ENCODE data around the gene NODAL.

NODAL gene

DNA sequence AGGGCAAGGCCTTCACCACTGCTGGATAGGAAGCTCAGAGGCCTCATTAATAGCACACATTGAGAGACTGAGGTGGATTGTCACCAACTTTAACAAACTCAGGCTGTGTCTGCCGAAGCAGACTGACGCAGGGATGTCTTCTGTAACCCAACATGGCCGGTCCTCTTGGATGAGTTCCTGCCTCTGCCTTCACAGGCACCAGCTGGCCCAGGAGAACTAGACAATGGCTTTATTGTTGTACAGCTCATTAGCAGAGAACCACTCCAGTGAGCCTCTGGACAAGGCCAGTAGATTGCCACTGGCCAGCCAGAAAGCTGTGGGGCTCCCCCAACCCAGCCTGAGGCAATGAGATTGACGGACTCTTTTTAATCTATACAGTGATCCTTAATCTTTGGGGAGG, 9.4 kb downstream of the NODAL start:
- POLR2A ChIA-PET, result interaction anchor here (1.1 kb wide), 1 partner anchor 11 kb away, joined by 3 read pairs; no protein-coding TSS in a partner anchor
- TF ChIP-seq, protein P1, sequence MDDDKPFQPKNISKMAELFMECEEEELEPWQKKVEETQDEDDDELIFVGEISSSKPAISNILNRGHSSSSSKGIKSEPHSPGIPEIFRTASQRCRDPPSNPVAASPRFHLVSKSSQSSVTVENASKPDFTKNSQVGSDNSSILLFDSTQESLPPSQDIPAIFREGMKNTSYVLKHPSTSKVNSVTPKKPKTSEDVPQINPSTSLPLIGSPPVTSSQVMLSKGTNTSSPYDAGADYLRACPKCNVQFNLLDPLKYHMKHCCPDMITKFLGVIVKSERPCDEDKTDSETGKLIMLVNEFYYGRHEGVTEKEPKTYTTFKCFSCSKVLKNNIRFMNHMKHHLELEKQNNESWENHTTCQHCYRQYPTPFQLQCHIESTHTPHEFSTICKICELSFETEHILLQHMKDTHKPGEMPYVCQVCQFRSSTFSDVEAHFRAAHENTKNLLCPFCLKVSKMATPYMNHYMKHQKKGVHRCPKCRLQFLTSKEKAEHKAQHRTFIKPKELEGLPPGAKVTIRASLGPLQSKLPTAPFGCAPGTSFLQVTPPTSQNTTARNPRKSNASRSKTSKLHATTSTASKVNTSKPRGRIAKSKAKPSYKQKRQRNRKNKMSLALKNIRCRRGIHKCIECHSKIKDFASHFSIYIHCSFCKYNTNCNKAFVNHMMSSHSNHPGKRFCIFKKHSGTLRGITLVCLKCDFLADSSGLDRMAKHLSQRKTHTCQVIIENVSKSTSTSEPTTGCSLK (tag by site-specific recombination; IDR thresholded peaks at IDR 0.05), result no peak
- TF ChIP-seq, protein P2, sequence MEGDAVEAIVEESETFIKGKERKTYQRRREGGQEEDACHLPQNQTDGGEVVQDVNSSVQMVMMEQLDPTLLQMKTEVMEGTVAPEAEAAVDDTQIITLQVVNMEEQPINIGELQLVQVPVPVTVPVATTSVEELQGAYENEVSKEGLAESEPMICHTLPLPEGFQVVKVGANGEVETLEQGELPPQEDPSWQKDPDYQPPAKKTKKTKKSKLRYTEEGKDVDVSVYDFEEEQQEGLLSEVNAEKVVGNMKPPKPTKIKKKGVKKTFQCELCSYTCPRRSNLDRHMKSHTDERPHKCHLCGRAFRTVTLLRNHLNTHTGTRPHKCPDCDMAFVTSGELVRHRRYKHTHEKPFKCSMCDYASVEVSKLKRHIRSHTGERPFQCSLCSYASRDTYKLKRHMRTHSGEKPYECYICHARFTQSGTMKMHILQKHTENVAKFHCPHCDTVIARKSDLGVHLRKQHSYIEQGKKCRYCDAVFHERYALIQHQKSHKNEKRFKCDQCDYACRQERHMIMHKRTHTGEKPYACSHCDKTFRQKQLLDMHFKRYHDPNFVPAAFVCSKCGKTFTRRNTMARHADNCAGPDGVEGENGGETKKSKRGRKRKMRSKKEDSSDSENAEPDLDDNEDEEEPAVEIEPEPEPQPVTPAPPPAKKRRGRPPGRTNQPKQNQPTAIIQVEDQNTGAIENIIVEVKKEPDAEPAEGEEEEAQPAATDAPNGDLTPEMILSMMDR (tag by site-specific recombination; IDR thresholded peaks at IDR 0.05), result no peak
- TF ChIP-seq, protein P3, sequence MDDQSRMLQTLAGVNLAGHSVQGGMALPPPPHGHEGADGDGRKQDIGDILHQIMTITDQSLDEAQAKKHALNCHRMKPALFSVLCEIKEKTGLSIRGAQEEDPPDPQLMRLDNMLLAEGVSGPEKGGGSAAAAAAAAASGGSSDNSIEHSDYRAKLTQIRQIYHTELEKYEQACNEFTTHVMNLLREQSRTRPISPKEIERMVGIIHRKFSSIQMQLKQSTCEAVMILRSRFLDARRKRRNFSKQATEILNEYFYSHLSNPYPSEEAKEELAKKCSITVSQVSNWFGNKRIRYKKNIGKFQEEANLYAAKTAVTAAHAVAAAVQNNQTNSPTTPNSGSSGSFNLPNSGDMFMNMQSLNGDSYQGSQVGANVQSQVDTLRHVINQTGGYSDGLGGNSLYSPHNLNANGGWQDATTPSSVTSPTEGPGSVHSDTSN (CRISPR knock-in tag; IDR thresholded peaks at IDR 0.05), result no peak
- no peak for TF ChIP-seq ZEB2 (tag by site-specific recombination; IDR thresholded peaks at IDR 0.05)
- TF ChIP-seq ZNF302 (tag by site-specific recombination; IDR thresholded peaks at IDR 0.05; ENCODE audit: low read depth), result no peak
- TF ChIP-seq ZNF121 (tag by site-specific recombination; IDR thresholded peaks at IDR 0.05), result no peak
- TF ChIP-seq ZNF776 (tag by site-specific recombination; IDR thresholded peaks at IDR 0.05; ENCODE audit: borderline replicate concordance), result no peak
- no peak for TF ChIP-seq ZNF623 (tag by site-specific recombination; IDR thresholded peaks at IDR 0.05)
- TF ChIP-seq ZNF558 (tag by site-specific recombination; IDR thresholded peaks at IDR 0.05), result no peak
- TF ChIP-seq ZNF473 (tag by site-specific recombination; IDR thresholded peaks at IDR 0.05), result no peak
- no peak for TF ChIP-seq ZBTB21 (tag by site-specific recombination; IDR thresholded peaks at IDR 0.05)
- no peak for TF ChIP-seq MEIS1 (CRISPR knock-in tag; IDR thresholded peaks at IDR 0.05; ENCODE audit: borderline replicate concordance)
- no peak for TF ChIP-seq ZNF146 (tag by site-specific recombination; IDR thresholded peaks at IDR 0.05)
- TF ChIP-seq HOXD13 (CRISPR knock-in tag; IDR thresholded peaks at IDR 0.05; ENCODE audit: borderline replicate concordance), result no peak
- no peak for TF ChIP-seq KLF8 (tag by site-specific recombination; IDR thresholded peaks at IDR 0.05)
- TF ChIP-seq, protein P4, sequence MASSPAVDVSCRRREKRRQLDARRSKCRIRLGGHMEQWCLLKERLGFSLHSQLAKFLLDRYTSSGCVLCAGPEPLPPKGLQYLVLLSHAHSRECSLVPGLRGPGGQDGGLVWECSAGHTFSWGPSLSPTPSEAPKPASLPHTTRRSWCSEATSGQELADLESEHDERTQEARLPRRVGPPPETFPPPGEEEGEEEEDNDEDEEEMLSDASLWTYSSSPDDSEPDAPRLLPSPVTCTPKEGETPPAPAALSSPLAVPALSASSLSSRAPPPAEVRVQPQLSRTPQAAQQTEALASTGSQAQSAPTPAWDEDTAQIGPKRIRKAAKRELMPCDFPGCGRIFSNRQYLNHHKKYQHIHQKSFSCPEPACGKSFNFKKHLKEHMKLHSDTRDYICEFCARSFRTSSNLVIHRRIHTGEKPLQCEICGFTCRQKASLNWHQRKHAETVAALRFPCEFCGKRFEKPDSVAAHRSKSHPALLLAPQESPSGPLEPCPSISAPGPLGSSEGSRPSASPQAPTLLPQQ (tag by site-specific recombination; IDR thresholded peaks at IDR 0.05), result no peak
- no peak overlapping the region for H3K27ac ChIP-seq (ENCODE audit: extremely low read depth, low read depth, low read length)
- no peaks in the 10 kb centered on the region for H3K4me1 ChIP-seq (ENCODE audit: control insufficient read depth, insufficient read depth, low read length)
- CTCF ChIA-PET, result interaction anchor here (3.5 kb wide), 1 partner anchor 29 kb away, joined by 17 read pairs; no protein-coding TSS in a partner anchor
- H3K4me3 ChIP-seq (ENCODE audit: low read depth, low read length), result no peak overlapping the region
- H3K9me3 ChIP-seq (ENCODE audit: control insufficient read depth, insufficient read depth, low read depth, low read length), result no peaks in the 10 kb centered on the region
- H3K36me3 ChIP-seq (ENCODE audit: control insufficient read depth in 2 of 2, insufficient read depth in 1 of 2, low read length in 2 of 2), result peaks cover 3 to 32% of the 10 kb centered on the region in 2 experiments; a peak in 2 of 3 replicates

DNA sequence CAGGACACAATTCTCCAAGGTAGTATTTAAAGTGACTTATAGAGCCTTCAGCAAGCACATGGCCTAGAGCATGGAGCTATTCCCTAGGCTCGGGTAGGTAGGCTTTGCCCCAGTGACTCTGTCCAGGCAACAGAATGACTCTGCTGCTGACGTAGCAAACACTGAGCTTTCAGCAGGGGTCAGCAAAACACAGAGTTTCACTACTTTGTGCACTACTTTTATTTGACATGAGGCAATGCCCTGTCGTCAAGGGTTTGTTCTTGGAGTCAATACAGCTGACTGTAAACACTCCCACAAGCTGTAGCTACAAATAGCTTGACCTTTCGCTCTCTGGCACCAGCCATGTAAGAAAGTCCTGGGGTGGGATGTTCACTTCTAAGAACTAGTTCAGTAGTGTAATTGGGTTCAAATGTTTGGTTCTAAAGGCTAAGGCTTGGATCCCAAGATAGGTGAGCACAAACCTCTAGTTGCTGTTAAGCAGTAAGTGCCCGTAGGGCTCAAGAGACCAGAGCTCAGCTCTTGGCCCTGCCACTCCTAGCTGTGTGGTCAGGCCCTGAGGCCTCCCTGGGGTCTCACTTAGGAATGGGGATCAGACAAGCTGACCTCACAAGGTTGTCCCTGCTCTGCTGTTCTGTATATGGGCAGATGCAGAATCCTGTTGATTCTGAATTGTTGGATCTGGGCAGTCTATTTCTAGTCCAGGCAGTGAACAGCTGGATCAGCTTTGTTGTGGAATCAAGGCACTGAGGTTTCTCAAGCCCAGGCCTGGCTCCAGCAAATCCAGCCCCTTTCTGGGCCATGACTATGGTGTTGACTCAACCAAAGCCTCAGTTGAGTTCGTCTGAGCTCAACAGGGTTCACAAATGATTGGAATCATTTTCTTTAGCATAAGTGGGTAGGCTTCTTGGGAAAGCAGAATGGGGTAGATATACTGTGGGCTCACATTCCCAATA, 10.7 kb downstream of the NODAL start:
- ChIA-PET CTCF (interaction anchor here (1.1 to 3.5 kb wide), 3 partner anchors 25 to 106 kb away, joined by 3 to 17 read pairs (median 4); no protein-coding TSS in a partner anchor), POLR2A (interaction anchor here (1.0 to 1.5 kb wide), 3 partner anchors 12 to 27 kb away, joined by 3 to 4 read pairs (median 3); partner anchors contain the start of gene EIF4EBP2)
- H3K4me3 ChIP-seq (ENCODE audit: low read depth, low read length), result no peak overlapping the region
- H3K27ac ChIP-seq (ENCODE audit: extremely low read depth, low read depth, low read length), result no peak overlapping the region
- no peaks in the 10 kb centered on the region for H3K4me1 ChIP-seq (ENCODE audit: control insufficient read depth, insufficient read depth, low read length)
- H3K36me3 ChIP-seq (ENCODE audit: control insufficient read depth in 2 of 2, insufficient read depth in 1 of 2, low read length in 2 of 2), result peaks cover 9 to 42% of the 10 kb centered on the region in 2 experiments; a peak in 2 of 3 replicates
- no peaks in the 10 kb centered on the region for H3K9me3 ChIP-seq (ENCODE audit: control insufficient read depth, insufficient read depth, low read depth, low read length)
- TF ChIP-seq ZNF549 (tag by site-specific recombination; IDR thresholded peaks at IDR 0.05), result no peak
- no peak for TF ChIP-seq PRDM1 (tag by site-specific recombination; IDR thresholded peaks at IDR 0.05)
- TF ChIP-seq, protein P5, sequence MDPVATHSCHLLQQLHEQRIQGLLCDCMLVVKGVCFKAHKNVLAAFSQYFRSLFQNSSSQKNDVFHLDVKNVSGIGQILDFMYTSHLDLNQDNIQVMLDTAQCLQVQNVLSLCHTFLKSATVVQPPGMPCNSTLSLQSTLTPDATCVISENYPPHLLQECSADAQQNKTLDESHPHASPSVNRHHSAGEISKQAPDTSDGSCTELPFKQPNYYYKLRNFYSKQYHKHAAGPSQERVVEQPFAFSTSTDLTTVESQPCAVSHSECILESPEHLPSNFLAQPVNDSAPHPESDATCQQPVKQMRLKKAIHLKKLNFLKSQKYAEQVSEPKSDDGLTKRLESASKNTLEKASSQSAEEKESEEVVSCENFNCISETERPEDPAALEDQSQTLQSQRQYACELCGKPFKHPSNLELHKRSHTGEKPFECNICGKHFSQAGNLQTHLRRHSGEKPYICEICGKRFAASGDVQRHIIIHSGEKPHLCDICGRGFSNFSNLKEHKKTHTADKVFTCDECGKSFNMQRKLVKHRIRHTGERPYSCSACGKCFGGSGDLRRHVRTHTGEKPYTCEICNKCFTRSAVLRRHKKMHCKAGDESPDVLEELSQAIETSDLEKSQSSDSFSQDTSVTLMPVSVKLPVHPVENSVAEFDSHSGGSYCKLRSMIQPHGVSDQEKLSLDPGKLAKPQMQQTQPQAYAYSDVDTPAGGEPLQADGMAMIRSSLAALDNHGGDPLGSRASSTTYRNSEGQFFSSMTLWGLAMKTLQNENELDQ (tag by site-specific recombination; IDR thresholded peaks at IDR 0.05; ENCODE audit: low read depth), result no peak
- TF ChIP-seq, protein P6, sequence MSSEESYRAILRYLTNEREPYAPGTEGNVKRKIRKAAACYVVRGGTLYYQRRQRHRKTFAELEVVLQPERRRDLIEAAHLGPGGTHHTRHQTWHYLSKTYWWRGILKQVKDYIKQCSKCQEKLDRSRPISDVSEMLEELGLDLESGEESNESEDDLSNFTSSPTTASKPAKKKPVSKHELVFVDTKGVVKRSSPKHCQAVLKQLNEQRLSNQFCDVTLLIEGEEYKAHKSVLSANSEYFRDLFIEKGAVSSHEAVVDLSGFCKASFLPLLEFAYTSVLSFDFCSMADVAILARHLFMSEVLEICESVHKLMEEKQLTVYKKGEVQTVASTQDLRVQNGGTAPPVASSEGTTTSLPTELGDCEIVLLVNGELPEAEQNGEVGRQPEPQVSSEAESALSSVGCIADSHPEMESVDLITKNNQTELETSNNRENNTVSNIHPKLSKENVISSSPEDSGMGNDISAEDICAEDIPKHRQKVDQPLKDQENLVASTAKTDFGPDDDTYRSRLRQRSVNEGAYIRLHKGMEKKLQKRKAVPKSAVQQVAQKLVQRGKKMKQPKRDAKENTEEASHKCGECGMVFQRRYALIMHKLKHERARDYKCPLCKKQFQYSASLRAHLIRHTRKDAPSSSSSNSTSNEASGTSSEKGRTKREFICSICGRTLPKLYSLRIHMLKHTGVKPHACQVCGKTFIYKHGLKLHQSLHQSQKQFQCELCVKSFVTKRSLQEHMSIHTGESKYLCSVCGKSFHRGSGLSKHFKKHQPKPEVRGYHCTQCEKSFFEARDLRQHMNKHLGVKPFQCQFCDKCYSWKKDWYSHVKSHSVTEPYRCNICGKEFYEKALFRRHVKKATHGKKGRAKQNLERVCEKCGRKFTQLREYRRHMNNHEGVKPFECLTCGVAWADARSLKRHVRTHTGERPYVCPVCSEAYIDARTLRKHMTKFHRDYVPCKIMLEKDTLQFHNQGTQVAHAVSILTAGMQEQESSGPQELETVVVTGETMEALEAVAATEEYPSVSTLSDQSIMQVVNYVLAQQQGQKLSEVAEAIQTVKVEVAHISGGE (tag by site-specific recombination; conservative IDR thresholded peaks at IDR 0.05; ENCODE audit: low read depth), result no peak
- no peak for TF ChIP-seq MEIS1 (CRISPR knock-in tag; IDR thresholded peaks at IDR 0.05; ENCODE audit: borderline replicate concordance)

Data from HEK293 (cell line).